Erythroblast (primary cell): ENCODE measurements around the gene SH2D3A.
"Not testable (repeated sequence)": the region's sequence is repeated elsewhere in the genome, so short reads cannot be mapped to it uniquely, and the experiment has no call there.

ENCODE experiments used
- DNase-seq, 2 experiments: peaks; one replicate each; lab custom pipeline; 2025; lab: John Stamatoyannopoulos, UW
- GATA1 ChIP-seq: IDR thresholded peaks from 2 replicates; pipeline ENCODE4 v1.6.1; 2011; ENCODE audit warnings: low read depth, mild to moderate bottlenecking, control low read depth, low read length, moderate library complexity
- POLR2A ChIP-seq: IDR thresholded peaks from 2 replicates; pipeline ENCODE4 v1.6.1; 2011; ENCODE audit warnings: mild to moderate bottlenecking, low read length

SH2D3A gene

GRCh38 chr19:6760606-6761005 lies 6.6 kb downstream of the SH2D3A start:
- DNase-seq = no peak
- no peak for TF ChIP-seq POLR2A
- TF ChIP-seq GATA1 = no peak

GRCh38 chr19:6754653-6755463 lies 12.4 kb downstream of the SH2D3A start:
- TF ChIP-seq POLR2A = no peak
- no peak for TF ChIP-seq GATA1
- DNase-seq = no peak

GRCh38 chr19:6754136-6754535 lies 13.1 kb downstream of the SH2D3A start:
- TF ChIP-seq GATA1 (no peak), POLR2A (no peak)
- no peak for DNase-seq

GRCh38 chr19:6753178-6754031 lies 13.8 kb downstream of the SH2D3A start:
- TF ChIP-seq POLR2A (peak; percentile 32), GATA1 (no peak)
- peak; percentile 92 to 93 for DNase-seq

- TF ChIP-seq POLR2A (no peak), GATA1 (no peak)
- no peak for DNase-seq
These were observed 14.7 kb downstream of the SH2D3A start for GRCh38 chr19:6752256-6753177.

- TF ChIP-seq POLR2A = no peak
- DNase-seq = no peak
These were observed 16.0 kb downstream of the SH2D3A start for GRCh38 chr19:6751189-6751588.

GRCh38 chr19:6750062-6750461 lies 17.2 kb downstream of the SH2D3A start:
- TF ChIP-seq POLR2A (no peak), GATA1 (no peak)
- DNase-seq = no peak

GRCh38 chr19:6748543-6748942 lies 18.7 kb downstream of the SH2D3A start:
- not testable (repeated sequence) for DNase-seq

GRCh38 chr19:6745965-6746364 lies 21.3 kb downstream of the SH2D3A start:
- TF ChIP-seq GATA1 (no peak), POLR2A (no peak)
- DNase-seq = no peak

- no peak for DNase-seq
- no peak for TF ChIP-seq POLR2A
- TF ChIP-seq GATA1 = no peak
These were observed 22.6 kb downstream of the SH2D3A start for GRCh38 chr19:6744381-6745301.

- DNase-seq = no peak
- TF ChIP-seq GATA1 (no peak), POLR2A (no peak)
These were observed 23.4 kb downstream of the SH2D3A start for GRCh38 chr19:6743714-6744380.

- no peak for DNase-seq
- no peak for TF ChIP-seq POLR2A
- no peak for TF ChIP-seq GATA1
These were observed 24.2 kb downstream of the SH2D3A start for GRCh38 chr19:6743066-6743465.
